WTC11 (cell line): ENCODE results near the gene GP2.

Source experiments
- ATF2 ChIP-seq: sonication (generic); formaldehyde crosslinking; IDR thresholded peaks from 2 replicates; pipeline ENCODE4 v1.8.1; 2022; ENCODE audit warnings: low read depth, missing genetic modification reagents, borderline replicate concordance
- JUN ChIP-seq: sonication (generic); formaldehyde crosslinking; IDR thresholded peaks from 2 replicates; pipeline ENCODE4 v1.8.0; 2023; ENCODE audit warnings: mild to moderate bottlenecking, missing genetic modification reagents
- KAT7 ChIP-seq: sonication (generic); formaldehyde crosslinking; IDR thresholded peaks from 2 replicates; pipeline ENCODE4 v1.8.1; 2023; ENCODE audit warnings: missing genetic modification reagents, mild to moderate bottlenecking, borderline replicate concordance
- MXD4 ChIP-seq: fragments of 250-450 bp; sonication (Bioruptor Pico); IDR thresholded peaks from 2 replicates; pipeline ENCODE4 v1.8.0; 2021; ENCODE audit warnings: mild to moderate bottlenecking, moderate library complexity, borderline replicate concordance
- MYBL2 ChIP-seq: sonication (generic); formaldehyde crosslinking; IDR thresholded peaks from 2 replicates; pipeline ENCODE4 v1.8.1; 2023; ENCODE audit warnings: mild to moderate bottlenecking, moderate library complexity, missing genetic modification reagents
- PRDM15 ChIP-seq: sonication (generic); formaldehyde crosslinking; IDR thresholded peaks from 2 replicates; pipeline ENCODE4 v1.8.0; 2022; ENCODE audit warnings: missing genetic modification reagents
- TF ChIP-seq, protein P1 (sequence below): fragments of 200-600 bp; IDR thresholded peaks from 2 replicates; pipeline ENCODE4 v1.8.0; 2022; ENCODE audit warnings: antibody characterized with exemption

DNA sequence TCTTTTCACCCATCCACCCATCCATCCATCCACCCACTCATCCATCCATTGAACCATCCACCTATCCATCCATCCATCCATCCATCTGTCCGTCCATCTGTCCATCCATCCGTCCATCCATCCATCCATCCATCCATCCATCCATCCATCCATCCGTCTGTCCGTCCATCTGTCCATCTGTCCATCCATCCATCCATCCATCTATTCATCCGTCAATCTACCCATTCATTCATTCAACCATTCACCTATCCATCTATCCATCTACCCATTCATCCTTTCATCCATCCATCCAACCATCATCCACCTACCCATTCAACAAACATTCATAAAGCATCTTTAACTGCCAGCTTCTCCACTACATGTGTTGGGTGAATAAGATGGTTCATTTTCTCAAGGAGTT lies 28.9 kb downstream of the GP2 start:
- TF ChIP-seq, protein P1, sequence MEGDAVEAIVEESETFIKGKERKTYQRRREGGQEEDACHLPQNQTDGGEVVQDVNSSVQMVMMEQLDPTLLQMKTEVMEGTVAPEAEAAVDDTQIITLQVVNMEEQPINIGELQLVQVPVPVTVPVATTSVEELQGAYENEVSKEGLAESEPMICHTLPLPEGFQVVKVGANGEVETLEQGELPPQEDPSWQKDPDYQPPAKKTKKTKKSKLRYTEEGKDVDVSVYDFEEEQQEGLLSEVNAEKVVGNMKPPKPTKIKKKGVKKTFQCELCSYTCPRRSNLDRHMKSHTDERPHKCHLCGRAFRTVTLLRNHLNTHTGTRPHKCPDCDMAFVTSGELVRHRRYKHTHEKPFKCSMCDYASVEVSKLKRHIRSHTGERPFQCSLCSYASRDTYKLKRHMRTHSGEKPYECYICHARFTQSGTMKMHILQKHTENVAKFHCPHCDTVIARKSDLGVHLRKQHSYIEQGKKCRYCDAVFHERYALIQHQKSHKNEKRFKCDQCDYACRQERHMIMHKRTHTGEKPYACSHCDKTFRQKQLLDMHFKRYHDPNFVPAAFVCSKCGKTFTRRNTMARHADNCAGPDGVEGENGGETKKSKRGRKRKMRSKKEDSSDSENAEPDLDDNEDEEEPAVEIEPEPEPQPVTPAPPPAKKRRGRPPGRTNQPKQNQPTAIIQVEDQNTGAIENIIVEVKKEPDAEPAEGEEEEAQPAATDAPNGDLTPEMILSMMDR, result no peak
- TF ChIP-seq JUN (CRISPR knock-in tag) (no peak), ATF2 (CRISPR knock-in tag) (no peak), MXD4 (CRISPR knock-in tag) (no peak), PRDM15 (no peak), MYBL2 (CRISPR knock-in tag) (no peak), KAT7 (no peak)
